GM10266 (cell line): ENCODE measurements around the gene ME1.

Experiments used
- DNase-seq: peaks from one replicate; pipeline ENCODE4 v3.0.0; 2012; ENCODE audit errors: extremely low spot score
- TF ChIP-seq, protein P1 (sequence below): IDR thresholded peaks from 2 replicates; pipeline ENCODE4 v1.5.1; 2012; ENCODE audit warnings: mild to moderate bottlenecking, low read depth; ENCODE audit not compliant: control insufficient read depth, insufficient read depth; ENCODE audit errors: missing control alignments

The ME1 gene

DNA sequence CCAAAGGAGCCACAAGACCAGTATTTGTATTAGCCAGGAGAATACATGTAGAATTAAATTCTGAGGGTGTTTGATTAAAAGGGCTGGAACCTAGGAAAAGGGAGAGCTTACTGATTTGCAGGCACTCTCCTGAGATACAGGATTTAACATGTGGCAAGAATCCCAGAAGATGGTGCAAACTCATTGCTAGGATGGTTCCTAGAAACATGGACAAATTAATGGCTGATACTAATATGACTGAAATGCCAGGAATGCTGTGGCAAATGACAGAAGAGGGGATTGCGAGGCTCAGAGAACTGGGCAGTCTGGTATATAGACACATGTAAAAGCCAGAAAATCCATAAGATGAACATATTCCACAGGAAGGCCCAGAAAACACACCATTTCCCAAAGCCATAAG is 119.6 kb downstream of the ME1 start:
- no peak for DNase-seq
- TF ChIP-seq, protein P1, sequence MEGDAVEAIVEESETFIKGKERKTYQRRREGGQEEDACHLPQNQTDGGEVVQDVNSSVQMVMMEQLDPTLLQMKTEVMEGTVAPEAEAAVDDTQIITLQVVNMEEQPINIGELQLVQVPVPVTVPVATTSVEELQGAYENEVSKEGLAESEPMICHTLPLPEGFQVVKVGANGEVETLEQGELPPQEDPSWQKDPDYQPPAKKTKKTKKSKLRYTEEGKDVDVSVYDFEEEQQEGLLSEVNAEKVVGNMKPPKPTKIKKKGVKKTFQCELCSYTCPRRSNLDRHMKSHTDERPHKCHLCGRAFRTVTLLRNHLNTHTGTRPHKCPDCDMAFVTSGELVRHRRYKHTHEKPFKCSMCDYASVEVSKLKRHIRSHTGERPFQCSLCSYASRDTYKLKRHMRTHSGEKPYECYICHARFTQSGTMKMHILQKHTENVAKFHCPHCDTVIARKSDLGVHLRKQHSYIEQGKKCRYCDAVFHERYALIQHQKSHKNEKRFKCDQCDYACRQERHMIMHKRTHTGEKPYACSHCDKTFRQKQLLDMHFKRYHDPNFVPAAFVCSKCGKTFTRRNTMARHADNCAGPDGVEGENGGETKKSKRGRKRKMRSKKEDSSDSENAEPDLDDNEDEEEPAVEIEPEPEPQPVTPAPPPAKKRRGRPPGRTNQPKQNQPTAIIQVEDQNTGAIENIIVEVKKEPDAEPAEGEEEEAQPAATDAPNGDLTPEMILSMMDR, result no peak

DNA sequence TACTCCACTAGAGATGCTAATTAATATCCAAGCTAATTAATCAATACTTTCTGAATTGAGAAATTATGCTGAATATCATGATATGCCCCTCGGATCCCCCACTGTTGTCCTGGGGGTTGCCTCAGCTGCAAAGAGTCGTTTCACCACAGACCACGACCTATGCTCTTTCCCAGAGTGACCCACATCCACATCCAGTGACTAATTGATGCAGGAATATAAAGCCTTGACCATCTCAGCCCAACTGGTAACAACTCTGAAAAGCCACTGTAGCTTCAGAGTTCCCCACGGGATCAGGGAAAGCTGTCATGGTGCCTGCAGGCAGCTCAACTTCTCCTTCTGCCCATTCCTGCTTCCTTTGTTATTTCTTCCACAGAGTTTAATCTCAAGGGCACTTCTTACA is 120.8 kb downstream of the ME1 start:
- TF ChIP-seq, protein P1, result no peak
- no peak for DNase-seq

DNA sequence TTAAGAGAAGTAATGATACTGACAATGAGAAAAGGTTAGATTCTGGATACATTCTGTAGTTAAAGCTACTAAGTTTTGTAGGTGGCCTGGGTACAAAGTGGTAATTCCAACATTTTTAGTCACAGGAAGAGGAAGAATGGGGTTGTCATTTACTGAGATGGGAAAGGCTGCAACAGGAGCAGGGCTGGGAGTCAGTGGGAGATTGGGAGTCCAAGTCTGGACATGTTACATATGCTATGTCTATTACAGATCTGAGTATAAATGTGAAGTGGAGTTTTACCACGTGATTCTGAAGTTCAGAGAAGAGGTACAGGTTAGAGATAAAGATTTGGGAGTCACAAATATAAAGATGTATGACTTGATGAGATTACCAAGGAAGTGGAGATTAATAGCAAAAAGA is 121.5 kb downstream of the ME1 start:
- TF ChIP-seq, protein P1, result no peak
- no peak for DNase-seq

DNA sequence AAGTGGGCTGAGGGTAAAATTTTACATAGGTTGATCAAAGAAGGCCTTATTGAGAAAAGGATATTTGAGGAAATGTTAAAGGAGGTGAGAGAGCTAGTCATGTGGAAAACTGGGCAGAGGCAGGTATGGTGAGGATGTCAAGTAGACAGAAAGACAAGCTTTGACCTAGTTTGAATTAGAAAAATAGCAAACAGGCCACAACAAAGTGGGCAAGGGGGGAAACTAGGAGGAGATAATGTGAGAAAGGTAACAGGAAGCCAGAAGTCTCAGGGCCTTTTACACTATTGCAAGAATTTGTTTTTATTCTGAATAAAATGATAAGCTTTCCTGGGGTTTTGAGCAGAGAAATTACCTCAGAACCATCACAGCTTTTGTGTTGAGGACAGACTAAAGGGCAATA is 122.0 kb downstream of the ME1 start:
- no peak for DNase-seq
- TF ChIP-seq, protein P1, result no peak

DNA sequence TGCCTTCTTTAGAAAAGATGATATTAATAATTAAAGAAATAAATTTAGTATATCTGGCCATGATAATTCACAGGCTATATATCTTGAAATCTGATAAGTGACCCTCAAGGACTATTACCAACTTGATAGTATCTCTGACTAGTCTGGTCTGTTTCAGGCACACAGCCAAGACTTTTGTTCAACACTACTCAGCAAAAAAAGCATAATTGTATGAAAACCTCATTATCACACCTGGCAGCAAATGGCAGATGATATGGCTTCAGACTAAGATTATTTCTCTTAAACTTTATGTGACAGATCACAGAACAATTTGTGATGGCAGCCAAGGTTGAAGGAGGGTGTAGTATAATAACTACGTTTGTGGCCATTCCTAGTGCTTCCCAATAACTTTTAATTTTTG is 123.0 kb downstream of the ME1 start:
- TF ChIP-seq, protein P1, result no peak
- no peak for DNase-seq

DNA sequence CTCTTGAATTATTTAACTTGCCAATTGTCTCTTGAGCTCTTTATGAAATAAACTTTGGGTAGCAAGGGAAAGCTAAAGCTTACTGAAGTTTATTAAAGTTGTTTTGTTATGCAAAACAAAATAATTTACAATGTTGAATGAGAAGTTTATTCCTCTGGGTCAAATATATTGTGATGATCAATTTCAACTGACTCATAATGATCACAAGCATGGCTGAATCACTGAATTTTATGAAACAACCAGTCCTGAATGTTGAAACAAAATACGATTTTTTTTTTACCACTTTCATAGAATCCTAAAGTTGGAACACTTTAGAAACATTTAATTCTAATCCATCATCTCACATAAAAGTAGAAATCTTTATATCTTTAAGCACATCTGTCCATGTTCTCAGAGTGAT is 127.4 kb downstream of the ME1 start:
- TF ChIP-seq, protein P1, result no peak
- DNase-seq, result no peak

DNA sequence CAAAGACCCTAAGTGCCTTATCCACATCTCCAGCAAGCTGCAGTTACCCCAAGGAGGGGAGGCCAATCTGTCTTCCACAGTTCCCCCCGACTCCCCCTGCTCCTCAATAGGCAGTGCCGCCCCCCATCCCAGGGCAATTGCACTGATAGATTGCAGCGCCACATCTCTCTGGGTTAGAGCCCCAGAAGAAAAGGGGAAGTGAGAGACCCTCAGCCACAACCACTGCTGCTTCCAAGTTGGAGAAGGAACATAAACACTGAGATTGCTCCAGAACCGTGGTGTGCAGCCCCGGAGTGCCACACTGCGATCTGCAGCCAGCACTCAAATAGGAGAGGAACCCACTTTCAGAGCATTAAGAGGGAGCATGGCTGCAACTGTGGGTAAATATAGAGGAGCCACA is 136.2 kb downstream of the ME1 start:
- DNase-seq, result no peak
- TF ChIP-seq, protein P1, result no peak
